Effector memory CD8-positive, alpha-beta T cell (primary cell): ENCODE measurements around the gene DGCR8.
"Not testable (repeated sequence)": the region's sequence is repeated elsewhere in the genome, so short reads cannot be mapped to it uniquely, and the experiment has no call there.

Experiments
- ATAC-seq: fragments of 150-1000 bp; cut with Tn5 transposase; replicated peaks from 2 replicates; pipeline ENCODE4 v1.10.0; 2021; ENCODE audit warnings: mild to moderate bottlenecking, moderate library complexity
- DNase-seq, 3 experiments: peaks; one replicate each; pipeline ENCODE4 v3.0.0; 2021
- H3K27ac Mint-ChIP-seq, 2 donors: one replicate each; pipeline ENCODE4 v1.8.0; 2022; ENCODE audit warnings: mild to moderate bottlenecking in 2 of 2, mixed read lengths in 2 of 2, moderate library complexity in 2 of 2
- H3K27me3 Mint-ChIP-seq, 2 donors: one replicate each; pipeline ENCODE4 v1.8.0; 2022; ENCODE audit warnings: mixed read lengths in 2 of 2
- H3K36me3 Mint-ChIP-seq: one replicate; pipeline ENCODE4 v1.8.0; 2022; ENCODE audit warnings: mild to moderate bottlenecking, moderate library complexity, mixed read lengths; ENCODE audit not compliant: insufficient read depth
- H3K4me1 Mint-ChIP-seq, 2 donors: one replicate each; pipeline ENCODE4 v1.8.0; 2022; ENCODE audit warnings: low read depth in 2 of 2, mixed read lengths in 2 of 2
- H3K4me3 Mint-ChIP-seq, 2 donors: one replicate each; pipeline ENCODE4 v1.8.0; 2022; ENCODE audit warnings: mild to moderate bottlenecking in 2 of 2, mixed read lengths in 2 of 2, moderate library complexity in 2 of 2
- H3K9me3 Mint-ChIP-seq, 2 donors: one replicate each; pipeline ENCODE4 v1.8.0; 2022; ENCODE audit warnings: mixed read lengths in 2 of 2

Gene DGCR8

GRCh38 chr22:20155330-20156041 lies 75.4 kb downstream of the DGCR8 start:
- H3K27ac Mint-ChIP-seq, result no peak overlapping the region
- no peak for DNase-seq
- peaks cover 0 to 4% of the 10 kb centered on the region in 2 donors for H3K4me1 Mint-ChIP-seq
- H3K4me3 Mint-ChIP-seq, result no peak overlapping the region
- peaks cover 0 to 10% of the 10 kb centered on the region in 2 donors for H3K27me3 Mint-ChIP-seq
- ATAC-seq, result peak; percentile 35
- H3K9me3 Mint-ChIP-seq, result no peaks in the 10 kb centered on the region
- H3K36me3 Mint-ChIP-seq, result peaks cover 7% of the 10 kb centered on the region

- Mint-ChIP-seq H3K4me1 (peaks cover 0 to 4% of the 10 kb centered on the region in 2 donors), H3K36me3 (peaks cover 7% of the 10 kb centered on the region), H3K27me3 (peaks cover 0 to 10% of the 10 kb centered on the region in 2 donors), H3K27ac (no peak overlapping the region), H3K9me3 (no peaks in the 10 kb centered on the region), H3K4me3 (no peak overlapping the region)
- ATAC-seq, result no peak
- DNase-seq, result no peak
Measured at GRCh38 chr22:20156042-20156389, 76.0 kb downstream of the DGCR8 start.

GRCh38 chr22:20156611-20157429 lies 76.8 kb downstream of the DGCR8 start:
- Mint-ChIP-seq H3K36me3 (peaks cover 9% of the 10 kb centered on the region), H3K4me1 (peaks cover 0 to 4% of the 10 kb centered on the region in 2 donors), H3K9me3 (no peaks in the 10 kb centered on the region), H3K4me3 (no peak overlapping the region), H3K27me3 (peaks cover 0 to 10% of the 10 kb centered on the region in 2 donors), H3K27ac (peak overlapping the region in 1 of 2 donors; percentile 53)
- ATAC-seq (peak; percentile 90), DNase-seq (peak; percentile 88 to 93 (median 89))

GRCh38 chr22:20157430-20158183 lies 77.6 kb downstream of the DGCR8 start:
- Mint-ChIP-seq H3K27me3 (peaks cover 0 to 10% of the 10 kb centered on the region in 2 donors), H3K4me3 (no peak overlapping the region), H3K27ac (peak overlapping the region in 1 of 2 donors; percentile 53), H3K36me3 (peaks cover 11% of the 10 kb centered on the region), H3K4me1 (peaks cover 0 to 4% of the 10 kb centered on the region in 2 donors), H3K9me3 (no peaks in the 10 kb centered on the region)
- no peak for DNase-seq
- no peak for ATAC-seq

- DNase-seq (no peak), ATAC-seq (no peak)
- no peaks in the 10 kb centered on the region for H3K9me3 Mint-ChIP-seq
- H3K36me3 Mint-ChIP-seq, result peaks cover 7% of the 10 kb centered on the region
- H3K4me3 Mint-ChIP-seq, result no peak overlapping the region
- peaks cover 0 to 4% of the 10 kb centered on the region in 2 donors for H3K4me1 Mint-ChIP-seq
- peaks cover 0 to 10% of the 10 kb centered on the region in 2 donors for H3K27me3 Mint-ChIP-seq
- no peak overlapping the region for H3K27ac Mint-ChIP-seq
Measured at GRCh38 chr22:20158391-20159036, 78.5 kb downstream of the DGCR8 start.

GRCh38 chr22:20159076-20159475 lies 79.0 kb downstream of the DGCR8 start:
- Mint-ChIP-seq H3K9me3 (no peaks in the 10 kb centered on the region), H3K27me3 (peaks cover 0 to 10% of the 10 kb centered on the region in 2 donors), H3K36me3 (peaks cover 7% of the 10 kb centered on the region), H3K27ac (no peak overlapping the region), H3K4me1 (peaks cover 0 to 4% of the 10 kb centered on the region in 2 donors), H3K4me3 (no peak overlapping the region)
- DNase-seq (no peak), ATAC-seq (no peak)

GRCh38 chr22:20159531-20159930 lies 79.5 kb downstream of the DGCR8 start:
- H3K27ac Mint-ChIP-seq, result peak overlapping the region in 1 of 2 donors; percentile 73
- H3K27me3 Mint-ChIP-seq, H3K9me3 Mint-ChIP-seq, DNase-seq, ATAC-seq, H3K4me3 Mint-ChIP-seq, H3K4me1 Mint-ChIP-seq: not testable (repeated sequence)
- peaks cover 11% of the 10 kb centered on the region for H3K36me3 Mint-ChIP-seq

- H3K27ac Mint-ChIP-seq, result peak overlapping the region in 1 of 2 donors; percentile 73
- no peaks in the 10 kb centered on the region for H3K9me3 Mint-ChIP-seq
- H3K27me3 Mint-ChIP-seq, result peaks cover 0 to 10% of the 10 kb centered on the region in 2 donors
- peaks cover 14% of the 10 kb centered on the region for H3K36me3 Mint-ChIP-seq
- H3K4me3 Mint-ChIP-seq, result no peak overlapping the region
- DNase-seq (no peak), ATAC-seq (no peak)
- H3K4me1 Mint-ChIP-seq, result peaks cover 0 to 7% of the 10 kb centered on the region in 2 donors
Measured at GRCh38 chr22:20160041-20160440, 80.0 kb downstream of the DGCR8 start.
